WTC11 (cell line): Measurements from ENCODE around the gene LRRK2.

ENCODE experiments used
- ATF1 ChIP-seq: sonication (generic); formaldehyde crosslinking; IDR thresholded peaks from 2 replicates; pipeline ENCODE4 v1.8.1; 2023; ENCODE audit warnings: mild to moderate bottlenecking, moderate library complexity, missing genetic modification reagents
- ATF3 ChIP-seq: sonication (generic); formaldehyde crosslinking; conservative IDR thresholded peaks from 2 replicates; pipeline ENCODE4 v1.8.1; 2022; ENCODE audit warnings: mild to moderate bottlenecking, missing genetic modification reagents
- CBFB ChIP-seq: sonication (generic); formaldehyde crosslinking; IDR thresholded peaks from 2 replicates; pipeline ENCODE4 v1.8.1; 2022; ENCODE audit warnings: mild to moderate bottlenecking, low read depth, missing genetic modification reagents
- CTCF ChIP-seq: fragments of 200-600 bp; IDR thresholded peaks from 2 replicates; pipeline ENCODE4 v1.8.0; 2022; ENCODE audit warnings: antibody characterized with exemption
- ELF4 ChIP-seq: sonication (generic); formaldehyde crosslinking; IDR thresholded peaks from 2 replicates; pipeline ENCODE4 v1.8.1; 2022; ENCODE audit warnings: low read depth, mild to moderate bottlenecking, moderate library complexity, missing genetic modification reagents
- FOXJ3 ChIP-seq: sonication (generic); formaldehyde crosslinking; IDR thresholded peaks from 2 replicates; pipeline ENCODE4 v1.9.0; 2021; ENCODE audit warnings: missing genetic modification reagents, mild to moderate bottlenecking, borderline replicate concordance
- IRF1 ChIP-seq: sonication (generic); formaldehyde crosslinking; IDR thresholded peaks from 2 replicates; pipeline ENCODE4 v1.8.0; 2023; ENCODE audit warnings: missing genetic modification reagents
- MAX ChIP-seq: sonication (generic); formaldehyde crosslinking; IDR thresholded peaks from 2 replicates; pipeline ENCODE4 v1.8.0; 2022; ENCODE audit warnings: mild to moderate bottlenecking, missing genetic modification reagents
- SMAD3 ChIP-seq: sonication (generic); formaldehyde crosslinking; IDR thresholded peaks from 2 replicates; pipeline ENCODE4 v1.8.0; 2022; ENCODE audit warnings: missing genetic modification reagents, mild to moderate bottlenecking, borderline replicate concordance
- TCF7 ChIP-seq: sonication (generic); formaldehyde crosslinking; IDR thresholded peaks from 2 replicates; pipeline ENCODE4 v1.8.0; 2022; ENCODE audit warnings: mild to moderate bottlenecking, low read depth, missing genetic modification reagents, moderate library complexity
- TEAD4 ChIP-seq: sonication (generic); formaldehyde crosslinking; IDR thresholded peaks from 2 replicates; pipeline ENCODE4 v1.8.0; 2022; ENCODE audit warnings: mild to moderate bottlenecking, missing genetic modification reagents
- USF2 ChIP-seq: sonication (generic); formaldehyde crosslinking; IDR thresholded peaks from 2 replicates; pipeline ENCODE4 v1.8.1; 2023; ENCODE audit warnings: mild to moderate bottlenecking, missing genetic modification reagents, moderate library complexity

- TF ChIP-seq CTCF (no peak), MAX (CRISPR knock-in tag) (no peak), FOXJ3 (CRISPR knock-in tag) (no peak), ATF1 (no peak), TCF7 (CRISPR knock-in tag) (no peak), ATF3 (CRISPR knock-in tag) (no peak), USF2 (no peak), CBFB (CRISPR knock-in tag) (no peak), SMAD3 (CRISPR knock-in tag) (no peak), ELF4 (no peak), TEAD4 (CRISPR knock-in tag) (no peak), IRF1 (no peak)
These were observed 16.9 kb downstream of the LRRK2 start for GRCh38 chr12:40241741-40242140.
